ENCODE data around the gene KLRK1. TPM values are rescaled to one million over a fixed set of nuclear protein-coding genes. Genes with fewer than 3 reads are reported as not detected.
"Not testable (repeated sequence)": the region's sequence is repeated elsewhere in the genome, so short reads cannot be mapped to it uniquely, and the experiment has no call there.

Gene KLRK1
- total RNA-seq, 6 experiments from 2014 or later = not detected

DNA sequence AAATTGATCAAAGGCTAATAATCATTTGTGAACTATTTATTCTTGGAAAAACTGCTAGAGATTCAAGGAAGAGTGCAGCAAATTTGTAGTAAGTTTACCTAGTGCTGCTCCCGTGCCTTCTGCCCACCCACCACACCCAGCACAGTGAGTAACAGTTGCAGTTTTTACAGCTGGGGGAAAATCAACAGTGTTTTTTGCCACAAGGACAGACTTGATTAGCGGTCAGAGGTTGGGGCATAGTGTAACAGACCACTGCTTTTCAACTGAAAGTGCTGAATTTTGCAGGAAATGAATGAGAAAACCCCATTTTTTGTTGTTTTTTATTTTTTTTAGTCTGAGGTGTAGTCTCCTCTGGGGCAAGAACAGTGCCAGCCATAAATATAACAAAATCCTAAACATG is 7.5 kb upstream of the KLRK1 start:
- no peaks in the 10 kb centered on the region; the same call in 1 of the 2 replicates for H3K27me3 Mint-ChIP-seq (ENCODE audit: insufficient read depth)
- H3K4me3 Mint-ChIP-seq = no peak overlapping the region
- no peaks in the 10 kb centered on the region for H3K36me3 Mint-ChIP-seq (ENCODE audit: low read depth)
- peaks cover 25% of the 10 kb centered on the region for H3K4me1 Mint-ChIP-seq (ENCODE audit: low read depth)
- no peak for DNase-seq
- no peak overlapping the region for H3K27ac Mint-ChIP-seq
- no peaks in the 10 kb centered on the region for H3K9me3 Mint-ChIP-seq
- TF ChIP-seq, protein P1, sequence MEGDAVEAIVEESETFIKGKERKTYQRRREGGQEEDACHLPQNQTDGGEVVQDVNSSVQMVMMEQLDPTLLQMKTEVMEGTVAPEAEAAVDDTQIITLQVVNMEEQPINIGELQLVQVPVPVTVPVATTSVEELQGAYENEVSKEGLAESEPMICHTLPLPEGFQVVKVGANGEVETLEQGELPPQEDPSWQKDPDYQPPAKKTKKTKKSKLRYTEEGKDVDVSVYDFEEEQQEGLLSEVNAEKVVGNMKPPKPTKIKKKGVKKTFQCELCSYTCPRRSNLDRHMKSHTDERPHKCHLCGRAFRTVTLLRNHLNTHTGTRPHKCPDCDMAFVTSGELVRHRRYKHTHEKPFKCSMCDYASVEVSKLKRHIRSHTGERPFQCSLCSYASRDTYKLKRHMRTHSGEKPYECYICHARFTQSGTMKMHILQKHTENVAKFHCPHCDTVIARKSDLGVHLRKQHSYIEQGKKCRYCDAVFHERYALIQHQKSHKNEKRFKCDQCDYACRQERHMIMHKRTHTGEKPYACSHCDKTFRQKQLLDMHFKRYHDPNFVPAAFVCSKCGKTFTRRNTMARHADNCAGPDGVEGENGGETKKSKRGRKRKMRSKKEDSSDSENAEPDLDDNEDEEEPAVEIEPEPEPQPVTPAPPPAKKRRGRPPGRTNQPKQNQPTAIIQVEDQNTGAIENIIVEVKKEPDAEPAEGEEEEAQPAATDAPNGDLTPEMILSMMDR (IDR thresholded peaks at IDR 0.05) = no peak

DNA sequence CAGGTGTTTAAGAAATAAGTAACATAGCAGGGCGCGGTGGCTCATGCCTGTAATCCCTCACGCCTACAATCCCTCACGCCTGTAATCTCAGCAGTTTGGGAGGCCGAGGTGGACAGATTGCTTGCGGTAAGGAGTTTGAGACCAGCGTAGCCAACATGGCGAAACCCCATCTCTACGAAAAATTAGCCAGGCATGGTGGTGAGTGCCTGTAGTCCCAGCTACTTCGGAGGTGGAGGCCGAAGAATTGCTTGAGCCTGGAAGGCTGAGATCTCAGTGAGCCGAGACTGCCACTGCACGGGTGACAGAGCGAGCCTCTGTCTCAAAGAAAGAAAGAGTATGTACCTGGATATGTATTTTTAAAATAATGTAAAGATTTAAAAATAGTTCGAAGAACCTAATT is 6.3 kb upstream of the KLRK1 start:
- peaks cover 26% of the 10 kb centered on the region for H3K4me1 Mint-ChIP-seq (ENCODE audit: low read depth)
- not testable (repeated sequence) for H3K4me3 Mint-ChIP-seq

DNA sequence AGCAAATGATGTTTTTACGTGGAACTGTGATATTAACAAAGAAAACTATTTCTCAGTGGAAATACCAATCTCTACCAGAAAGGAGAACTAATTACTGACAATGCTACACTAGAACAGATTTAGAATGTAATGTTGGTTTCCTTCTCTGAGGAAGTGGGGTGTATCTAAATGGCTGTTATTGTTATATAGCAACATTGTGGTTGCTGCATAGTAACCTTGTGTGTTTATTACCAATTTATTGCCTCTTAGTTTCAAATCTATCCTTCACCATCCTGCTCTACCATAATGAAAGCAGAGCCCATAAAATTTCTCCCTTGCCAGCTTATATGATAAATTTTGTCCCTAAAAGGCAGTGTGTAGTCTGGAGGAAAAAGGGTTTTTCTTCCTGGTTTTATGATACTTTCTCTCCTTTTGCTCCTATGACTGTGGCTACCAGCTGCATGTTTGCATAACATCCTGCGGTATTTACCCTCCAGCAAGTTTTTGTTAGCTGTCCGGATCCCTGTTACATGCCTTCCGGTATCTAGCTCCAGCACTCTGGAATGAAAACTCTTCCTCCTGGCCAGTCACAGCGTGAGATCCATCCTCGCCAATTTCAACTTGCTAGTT is 5.7 kb upstream of the KLRK1 start:
- Mint-ChIP-seq H3K9me3 (no peaks in the 10 kb centered on the region), H3K4me3 (peak overlapping the region; percentile 73), H3K27ac (peak overlapping the region; percentile 95), H3K36me3 (ENCODE audit: low read depth) (no peaks in the 10 kb centered on the region), H3K27me3 (ENCODE audit: insufficient read depth) (no peaks in the 10 kb centered on the region; the same call in 1 of the 2 replicates), H3K4me1 (ENCODE audit: low read depth) (peaks cover 26% of the 10 kb centered on the region)
- TF ChIP-seq, protein P1 (IDR thresholded peaks at IDR 0.05) = no peak
- peak; percentile 94 for DNase-seq

More for the DNA sequence above, 6.3 kb upstream of the KLRK1 start:
- H3K27ac Mint-ChIP-seq; H3K27me3 Mint-ChIP-seq (ENCODE audit: insufficient read depth); DNase-seq; H3K36me3 Mint-ChIP-seq (ENCODE audit: low read depth); H3K9me3 Mint-ChIP-seq: not testable (repeated sequence)

DNA sequence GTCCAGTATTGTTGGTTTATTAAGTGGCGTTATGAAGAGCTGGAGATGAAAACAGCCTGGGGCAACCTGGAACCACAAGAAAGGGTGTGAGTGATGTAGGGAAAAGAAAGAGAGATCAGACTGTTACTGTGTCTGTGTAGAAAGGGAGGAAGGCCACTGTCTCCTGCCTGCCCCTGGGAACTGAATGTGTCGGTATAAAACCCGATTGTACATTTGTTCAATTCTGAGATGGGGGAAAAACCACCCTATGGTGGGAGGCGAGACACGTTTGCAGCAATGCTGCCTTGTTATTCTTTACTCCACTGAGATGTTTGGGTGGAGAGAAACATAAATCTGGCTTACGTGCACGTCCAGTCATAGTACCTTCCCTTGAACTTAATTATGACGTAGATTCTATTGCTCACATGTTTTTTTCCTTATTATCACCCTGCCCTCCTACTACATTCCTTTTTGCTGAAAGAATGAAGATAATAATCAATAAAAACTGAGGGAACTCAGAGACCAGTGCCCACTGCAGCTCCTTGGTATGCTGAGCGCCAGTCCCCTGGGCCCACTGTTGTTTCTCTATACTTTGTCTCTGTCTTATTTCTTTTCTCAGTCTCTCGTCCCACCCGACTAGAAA is 4.8 kb upstream of the KLRK1 start:
- H3K36me3 Mint-ChIP-seq (ENCODE audit: low read depth); H3K27me3 Mint-ChIP-seq (ENCODE audit: insufficient read depth); H3K9me3 Mint-ChIP-seq; DNase-seq: not testable (repeated sequence)
- peaks cover 26% of the 10 kb centered on the region for H3K4me1 Mint-ChIP-seq (ENCODE audit: low read depth)
- H3K27ac Mint-ChIP-seq = peak overlapping the region; percentile 95
- peak overlapping the region; percentile 73; the same call in 1 of the 2 replicates for H3K4me3 Mint-ChIP-seq

DNA sequence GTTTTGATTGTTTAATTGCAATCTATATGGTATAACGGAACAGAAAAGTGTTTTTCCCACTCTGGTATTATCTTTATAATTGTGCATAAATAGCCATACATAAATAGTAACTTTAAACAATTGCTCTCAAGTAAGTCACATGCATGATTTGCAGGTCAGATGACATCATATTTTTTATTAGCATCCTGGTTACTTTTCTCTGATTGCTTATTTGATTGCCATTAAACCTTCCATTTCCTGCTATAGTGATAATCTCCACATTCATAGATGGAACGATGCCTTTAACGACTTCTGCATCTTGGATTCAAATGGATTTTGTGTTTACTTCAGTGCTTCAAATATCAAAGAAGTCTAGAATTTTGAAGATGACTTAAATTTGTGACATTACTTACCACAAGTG is 3.5 kb upstream of the KLRK1 start:
- Mint-ChIP-seq H3K27me3 (ENCODE audit: insufficient read depth) (no peaks in the 10 kb centered on the region), H3K27ac (no peak overlapping the region), H3K9me3 (no peaks in the 10 kb centered on the region), H3K4me3 (no peak overlapping the region), H3K4me1 (ENCODE audit: low read depth) (peaks cover 26% of the 10 kb centered on the region), H3K36me3 (ENCODE audit: low read depth) (no peaks in the 10 kb centered on the region)
- TF ChIP-seq, protein P1 (IDR thresholded peaks at IDR 0.05) = no peak
- DNase-seq = no peak

DNA sequence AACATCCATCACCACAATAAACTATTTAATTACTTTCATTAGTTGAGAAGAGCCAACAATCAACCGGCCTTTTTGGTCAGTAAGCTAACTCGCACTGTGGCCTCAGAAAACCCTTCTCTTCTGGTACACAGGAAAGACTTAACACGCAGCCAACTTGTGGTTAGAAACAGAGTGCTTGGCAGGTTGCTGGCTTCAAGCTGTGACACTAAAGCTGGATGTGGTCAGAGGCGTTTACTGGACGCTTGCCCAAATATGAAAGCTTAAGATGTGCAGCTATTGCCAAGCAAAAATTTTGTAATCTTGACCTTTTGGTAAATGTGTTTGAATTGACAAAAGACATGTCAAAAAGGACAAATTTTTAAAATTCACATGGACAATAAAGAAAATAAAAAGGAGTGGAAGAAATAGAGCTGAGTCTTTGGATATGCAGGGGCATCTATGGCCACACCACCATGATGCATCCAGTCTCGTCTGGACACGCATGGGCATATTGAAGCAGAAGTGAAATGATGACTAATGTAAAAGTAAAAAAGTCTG is 2.6 kb upstream of the KLRK1 start:
- no peak overlapping the region for H3K4me3 Mint-ChIP-seq
- peaks cover 26% of the 10 kb centered on the region for H3K4me1 Mint-ChIP-seq (ENCODE audit: low read depth)
- H3K9me3 Mint-ChIP-seq = no peaks in the 10 kb centered on the region
- peak; percentile 36 for DNase-seq
- no peak overlapping the region for H3K27ac Mint-ChIP-seq
- TF ChIP-seq, protein P1 (IDR thresholded peaks at IDR 0.05) = no peak
- no peaks in the 10 kb centered on the region for H3K27me3 Mint-ChIP-seq (ENCODE audit: insufficient read depth)
- no peaks in the 10 kb centered on the region for H3K36me3 Mint-ChIP-seq (ENCODE audit: low read depth)

DNA sequence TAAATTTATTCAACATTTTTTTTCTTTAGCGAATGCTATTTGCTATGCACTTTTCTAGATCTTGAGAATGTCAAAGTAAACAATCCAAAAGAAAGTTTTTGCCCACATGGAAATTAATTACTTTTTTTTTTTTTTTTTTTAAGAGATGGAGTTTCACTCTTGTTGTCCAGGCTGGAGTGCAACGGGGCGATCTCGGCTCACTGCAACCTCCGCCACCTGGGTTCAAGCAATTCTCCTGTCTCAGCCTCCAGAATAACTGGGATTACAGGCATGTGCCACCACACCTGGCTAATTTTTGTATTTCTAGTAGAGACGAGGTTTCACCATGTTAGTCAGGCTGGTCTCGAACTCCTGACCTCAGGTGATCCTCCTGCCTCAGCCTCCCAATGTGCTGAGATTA is 1.1 kb upstream of the KLRK1 start:
- not testable (repeated sequence) for H3K4me3 Mint-ChIP-seq; H3K27ac Mint-ChIP-seq; H3K27me3 Mint-ChIP-seq (ENCODE audit: insufficient read depth)

More for the DNA sequence above, 1.1 kb upstream of the KLRK1 start:
- peaks cover 25% of the 10 kb centered on the region for H3K4me1 Mint-ChIP-seq (ENCODE audit: low read depth)
- not testable (repeated sequence) for H3K36me3 Mint-ChIP-seq (ENCODE audit: low read depth); H3K9me3 Mint-ChIP-seq; DNase-seq
